Upper lobe of left lung (tissue), 4 donors: Measurements from ENCODE around the gene LY6G6F.

Experiments used
- EP300 ChIP-seq, 4 donors: sonication (generic); formaldehyde crosslinking; IDR thresholded peaks; one replicate each; pipeline ENCODE4 v1.5.1; 2017; ENCODE audit warnings: antibody characterized with exemption in 4 of 4, control low read depth in 2 of 4
- POLR2A ChIP-seq, 4 donors: fragments of 450-650 bp; IDR thresholded peaks; one replicate each; pipeline ENCODE4 v1.5.1; 2016 to 2017; ENCODE audit warnings: antibody characterized with exemption in 4 of 4, mild to moderate bottlenecking in 2 of 4
- POLR2AphosphoS5 ChIP-seq, 2 donors: sonication (generic); formaldehyde crosslinking; IDR thresholded peaks; one replicate each; pipeline ENCODE4 v1.5.1; 2017; ENCODE audit warnings: antibody characterized with exemption in 2 of 2
- TF ChIP-seq, protein P1 (sequence below), 6 experiments: fragments of 450-650 bp in 4 of 6; fragments of 200-600 bp in 2 of 6; sonication (generic) in 2 of 6; IDR thresholded peaks; one replicate each; pipeline ENCODE4 v1.5.1; 2016 to 2019; ENCODE audit warnings: antibody characterized with exemption in 6 of 6

DNA sequence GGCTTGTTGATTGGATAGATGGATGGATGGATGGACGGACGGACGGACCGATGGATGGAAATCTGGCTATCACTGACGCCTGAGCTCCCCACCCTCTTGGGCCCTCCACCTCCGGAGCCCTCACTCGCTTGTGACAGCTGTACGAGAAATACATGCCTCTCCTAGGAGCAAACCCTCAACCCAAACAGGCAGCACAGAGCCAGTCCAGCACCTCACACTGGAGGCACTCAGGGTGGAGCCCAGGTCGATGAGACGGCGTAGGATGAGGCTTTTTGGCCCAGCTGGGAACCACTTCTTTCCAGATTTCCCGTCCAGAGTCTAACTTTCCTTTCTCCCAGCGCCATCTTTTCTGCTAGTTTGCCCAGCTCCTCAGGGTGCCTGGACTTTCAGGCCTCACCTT is 23.1 kb upstream of the LY6G6F start:
- TF ChIP-seq, protein P1, sequence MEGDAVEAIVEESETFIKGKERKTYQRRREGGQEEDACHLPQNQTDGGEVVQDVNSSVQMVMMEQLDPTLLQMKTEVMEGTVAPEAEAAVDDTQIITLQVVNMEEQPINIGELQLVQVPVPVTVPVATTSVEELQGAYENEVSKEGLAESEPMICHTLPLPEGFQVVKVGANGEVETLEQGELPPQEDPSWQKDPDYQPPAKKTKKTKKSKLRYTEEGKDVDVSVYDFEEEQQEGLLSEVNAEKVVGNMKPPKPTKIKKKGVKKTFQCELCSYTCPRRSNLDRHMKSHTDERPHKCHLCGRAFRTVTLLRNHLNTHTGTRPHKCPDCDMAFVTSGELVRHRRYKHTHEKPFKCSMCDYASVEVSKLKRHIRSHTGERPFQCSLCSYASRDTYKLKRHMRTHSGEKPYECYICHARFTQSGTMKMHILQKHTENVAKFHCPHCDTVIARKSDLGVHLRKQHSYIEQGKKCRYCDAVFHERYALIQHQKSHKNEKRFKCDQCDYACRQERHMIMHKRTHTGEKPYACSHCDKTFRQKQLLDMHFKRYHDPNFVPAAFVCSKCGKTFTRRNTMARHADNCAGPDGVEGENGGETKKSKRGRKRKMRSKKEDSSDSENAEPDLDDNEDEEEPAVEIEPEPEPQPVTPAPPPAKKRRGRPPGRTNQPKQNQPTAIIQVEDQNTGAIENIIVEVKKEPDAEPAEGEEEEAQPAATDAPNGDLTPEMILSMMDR (IDR thresholded peaks at IDR 0.05) = no peak
- TF ChIP-seq POLR2A (IDR thresholded peaks at IDR 0.05) (no peak), POLR2AphosphoS5 (IDR thresholded peaks at IDR 0.05) (no peak), EP300 (IDR thresholded peaks at IDR 0.05) (no peak)
